HG03457 (cell line): Measurements from ENCODE around the gene DENND1A.

ENCODE experiments used
- ATAC-seq: cut with Tn5 transposase; IDR thresholded peaks from one replicate; pipeline ENCODE4 v1.9.1; 2021; ENCODE audit warnings: moderate number of reproducible peaks; ENCODE audit not compliant: unreplicated experiment

DENND1A gene

DNA sequence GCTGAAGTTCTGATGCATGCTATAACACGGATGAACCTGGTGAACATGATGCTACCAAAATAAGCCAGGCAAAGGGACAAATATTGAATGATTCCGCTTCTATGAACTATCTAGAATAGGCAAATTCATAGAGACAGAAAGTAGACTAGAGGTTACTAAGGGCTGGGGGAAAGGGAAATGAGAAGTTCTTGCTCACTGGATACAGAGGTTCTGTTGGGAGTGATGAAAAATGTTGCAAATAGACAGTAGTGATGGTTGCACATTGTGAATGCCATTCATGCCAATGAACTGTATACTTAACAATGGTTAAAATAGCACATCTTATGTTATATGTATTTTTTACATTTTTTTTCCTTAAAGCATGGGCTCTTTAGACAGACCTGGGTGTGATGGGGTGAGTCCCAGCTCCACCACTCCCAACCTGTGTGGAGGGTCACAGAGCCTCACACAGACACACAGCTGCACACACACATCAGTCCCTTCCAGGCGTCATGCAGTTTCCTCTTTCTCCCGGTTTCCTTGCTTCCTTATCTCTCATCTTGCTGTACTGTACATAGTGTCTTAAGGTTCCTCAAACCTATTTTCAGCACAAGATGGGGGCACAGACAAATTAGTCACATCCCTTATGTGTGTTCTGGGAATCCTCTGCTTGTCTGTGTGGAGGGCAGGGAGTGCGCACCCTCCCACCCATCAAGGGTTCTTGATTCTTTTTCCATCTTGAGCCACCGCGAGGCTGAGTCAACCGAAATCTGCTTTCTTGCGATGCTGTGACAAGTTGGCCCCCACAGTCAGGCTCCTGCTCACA lies 381.0 kb downstream of the DENND1A start:
- no peak for ATAC-seq

DNA sequence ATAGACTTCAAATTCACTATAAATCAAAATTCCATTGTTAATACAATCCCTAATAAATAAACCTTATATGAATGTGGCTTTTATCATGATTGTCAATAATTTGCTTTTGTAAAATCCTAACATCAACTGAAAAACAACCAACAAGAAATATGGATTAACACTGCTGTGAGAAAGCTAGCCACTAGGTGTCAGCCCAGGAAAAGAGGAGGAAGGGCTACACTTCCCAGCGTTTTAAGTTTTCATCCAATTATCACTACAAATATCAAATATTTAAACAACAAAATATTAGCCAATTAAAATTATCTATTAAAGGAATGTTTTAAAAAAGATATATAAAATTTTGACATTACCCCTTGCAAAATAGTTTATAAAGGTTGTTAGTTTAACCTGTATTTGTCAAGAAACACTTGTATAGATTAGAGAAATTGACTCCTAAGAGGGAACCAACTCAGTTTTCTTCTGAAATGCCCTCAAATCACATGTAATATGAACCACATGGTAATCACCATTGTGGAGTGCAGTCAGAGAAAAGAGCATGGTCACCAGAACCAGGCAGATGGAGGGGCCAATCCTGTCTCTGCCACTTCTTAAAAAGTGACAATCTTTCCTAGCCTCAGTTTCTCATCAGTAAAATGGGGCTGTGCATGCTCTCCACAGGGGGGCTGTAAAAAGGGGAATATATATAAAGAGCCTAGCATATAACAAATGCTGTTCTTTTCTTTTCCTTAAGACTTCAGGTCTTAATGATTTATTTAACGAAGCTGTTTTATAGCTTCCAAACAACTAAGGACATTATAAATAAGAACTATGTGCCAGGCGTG lies 385.7 kb downstream of the DENND1A start:
- no peak for ATAC-seq

DNA sequence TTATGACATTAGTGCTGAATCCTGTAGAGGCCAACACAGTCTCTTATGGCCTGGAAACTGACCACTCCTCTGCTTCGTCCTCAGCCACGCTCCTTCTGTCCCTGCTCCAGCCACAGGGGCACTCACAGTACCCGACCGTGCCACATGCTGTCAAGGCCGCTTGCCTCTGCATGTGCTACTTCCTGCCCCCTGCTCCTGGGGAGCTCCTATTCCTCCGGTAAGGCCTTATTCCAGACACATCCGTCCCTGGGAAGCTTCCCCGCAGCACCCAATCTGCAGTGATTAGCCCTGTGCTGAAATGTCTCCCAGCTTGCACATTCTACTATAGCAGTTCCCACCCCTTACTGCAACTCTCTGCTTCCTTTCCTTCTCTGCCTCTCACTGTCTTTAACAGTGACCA lies 386.4 kb downstream of the DENND1A start:
- no peak for ATAC-seq

DNA sequence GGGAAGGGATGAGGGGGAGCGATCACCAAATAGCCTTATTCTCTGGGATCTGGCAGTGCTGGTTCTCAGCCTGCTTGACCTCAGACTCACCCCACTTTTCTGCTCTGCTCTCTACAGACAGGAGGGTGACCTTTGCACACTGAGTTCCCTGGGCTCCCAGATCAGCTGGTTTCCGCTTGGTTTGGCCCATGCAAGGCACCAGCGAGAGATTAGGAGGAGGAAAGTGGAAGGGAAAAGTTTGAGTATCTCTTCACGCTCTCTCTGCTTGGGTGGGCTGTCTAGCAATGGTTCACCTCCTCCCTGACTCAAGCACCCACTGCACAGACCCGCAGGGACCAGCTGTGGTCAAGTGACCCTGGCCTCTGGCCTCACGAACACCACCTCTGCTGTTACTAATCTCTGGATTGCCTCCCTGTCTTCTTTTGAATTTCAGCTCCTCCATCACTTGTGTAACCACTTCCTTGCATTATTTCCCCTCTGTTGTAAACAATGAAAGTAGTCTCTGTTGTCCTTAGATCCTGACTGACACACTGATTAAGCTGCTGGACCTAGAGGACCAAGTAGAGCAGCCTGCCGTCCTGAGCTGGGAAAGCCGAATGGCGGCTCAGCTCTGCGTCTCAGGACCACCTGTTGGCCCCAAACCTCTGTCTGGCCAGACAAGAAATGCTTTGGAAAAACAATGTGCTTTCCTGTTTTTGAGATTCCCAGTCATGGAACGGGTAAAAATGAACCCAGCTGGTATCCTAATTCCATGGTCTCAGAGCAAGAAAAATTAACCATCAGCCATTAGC lies 387.3 kb downstream of the DENND1A start:
- no peak for ATAC-seq

DNA sequence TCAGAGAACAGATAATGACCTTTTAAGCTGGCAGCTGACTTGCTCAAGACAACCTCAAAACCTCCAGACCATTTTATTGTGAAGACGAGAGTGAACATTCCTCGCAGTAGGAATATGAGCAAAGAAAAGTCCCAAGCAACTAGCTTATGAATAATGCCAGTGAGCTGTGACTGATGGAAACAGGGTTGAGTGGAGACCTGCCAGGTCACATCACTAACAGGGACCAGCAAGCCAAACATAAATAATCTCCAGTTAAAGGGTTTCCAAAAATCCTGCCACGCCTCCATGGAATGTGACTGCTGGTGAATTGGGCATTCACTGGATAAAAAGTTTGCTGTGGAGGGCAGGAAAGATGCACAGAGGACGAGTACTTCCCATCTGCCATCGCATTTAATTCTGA lies 388.5 kb downstream of the DENND1A start:
- ATAC-seq = no peak

DNA sequence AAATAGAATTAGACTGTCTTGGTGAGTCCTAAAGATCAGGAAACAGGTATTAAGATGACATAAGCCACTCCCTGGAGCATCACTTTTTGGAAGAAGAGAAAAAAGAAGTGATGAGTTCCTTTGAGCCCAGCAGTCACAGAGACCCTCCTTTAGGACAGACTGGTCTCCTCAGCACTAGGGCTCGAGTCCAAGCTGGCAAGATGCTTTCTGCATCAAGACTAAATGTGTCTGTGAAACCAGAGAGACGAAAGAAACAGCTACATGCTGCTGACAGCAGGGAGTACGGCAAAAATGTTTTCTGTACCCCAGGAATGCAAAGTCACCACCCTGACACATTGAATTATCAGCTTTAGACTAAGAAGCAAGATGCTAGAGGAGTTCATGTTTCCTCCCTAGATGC lies 389.5 kb downstream of the DENND1A start:
- ATAC-seq = no peak

GRCh38 chr9:123537809-123538208 lies 392.1 kb downstream of the DENND1A start:
- no peak for ATAC-seq

GRCh38 chr9:123536455-123536868 lies 393.5 kb downstream of the DENND1A start:
- ATAC-seq = no peak

- no peak for ATAC-seq
Measured at GRCh38 chr9:123534336-123534735, 395.6 kb downstream of the DENND1A start.

- ATAC-seq = no peak
Measured at GRCh38 chr9:123530244-123530643, 399.7 kb downstream of the DENND1A start.

GRCh38 chr9:123528501-123528900 lies 401.4 kb downstream of the DENND1A start:
- no peak for ATAC-seq

DNA sequence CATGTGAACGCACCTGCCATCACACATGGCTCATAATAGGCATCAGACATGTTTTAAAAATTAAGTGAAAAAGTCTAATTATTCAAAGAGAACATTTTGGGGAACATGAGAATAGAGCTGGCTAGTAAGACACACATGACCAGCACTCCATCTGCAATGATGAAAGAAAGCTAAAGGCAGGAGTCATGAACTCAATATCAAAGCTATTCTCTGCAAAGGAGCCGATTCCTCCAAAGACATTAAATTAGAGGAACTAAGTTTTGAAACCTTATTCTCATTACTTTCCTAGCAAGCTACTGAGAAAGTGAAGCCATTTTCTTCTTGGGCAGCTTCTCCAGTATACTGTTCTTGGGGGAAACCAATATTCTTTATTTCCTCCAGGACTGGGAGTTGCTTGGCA lies 401.9 kb downstream of the DENND1A start:
- no peak for ATAC-seq

DNA sequence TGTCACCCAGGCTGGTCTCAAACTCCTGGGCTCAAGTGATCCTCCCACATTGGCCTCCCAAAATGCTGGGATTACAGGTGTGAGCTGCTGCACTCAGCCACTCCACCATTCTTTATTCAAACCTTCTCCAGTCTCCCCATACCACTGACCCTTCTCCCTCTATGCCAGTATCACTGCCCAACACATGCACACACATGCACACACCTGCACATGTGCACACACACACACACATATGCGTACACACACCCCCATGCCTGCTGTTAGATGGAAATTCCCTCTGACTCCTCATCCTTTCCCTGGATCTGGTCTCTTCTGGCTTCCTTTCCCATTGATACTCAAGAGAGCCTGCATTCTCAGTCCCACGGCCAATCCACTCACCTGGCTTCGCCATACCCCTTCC lies 404.0 kb downstream of the DENND1A start:
- no peak for ATAC-seq

DNA sequence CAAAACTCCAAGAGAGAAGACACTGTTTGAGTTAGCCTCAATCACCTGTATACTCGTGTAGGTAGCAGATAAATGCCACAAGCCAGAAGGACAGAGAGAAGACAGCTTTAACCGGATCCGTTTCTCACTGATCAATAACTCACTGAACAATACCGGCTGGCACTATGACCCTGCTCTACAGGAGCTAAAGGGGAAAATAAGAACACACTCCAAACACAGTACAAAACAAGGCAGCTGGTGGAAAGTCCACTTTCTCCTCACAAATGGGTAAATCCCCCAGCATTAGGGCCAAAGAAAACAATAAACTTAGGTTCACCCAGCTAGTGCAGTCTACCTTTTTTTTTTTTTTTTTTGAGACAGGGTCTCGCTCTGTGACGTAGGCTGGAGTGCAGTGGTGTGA lies 404.5 kb downstream of the DENND1A start:
- no peak for ATAC-seq

DNA sequence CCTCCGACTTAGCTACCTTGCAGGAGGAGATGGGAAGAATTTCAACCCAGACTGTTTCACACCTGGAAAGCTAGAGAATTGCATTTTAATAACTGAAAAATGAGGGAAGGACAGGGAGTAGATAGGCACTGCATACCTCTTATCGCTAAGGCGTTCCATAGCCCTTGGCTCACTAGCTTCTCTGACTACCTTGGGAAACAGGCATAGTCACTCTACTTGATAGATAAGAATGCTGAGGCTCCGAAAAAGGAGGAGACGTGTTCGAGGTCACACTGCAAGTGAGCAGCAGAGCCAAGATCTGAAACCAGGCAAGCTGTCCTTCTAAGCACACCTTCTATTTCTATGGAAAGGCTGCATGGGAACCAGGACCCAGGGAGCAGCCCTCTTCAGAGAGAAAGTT lies 405.1 kb downstream of the DENND1A start:
- no peak for ATAC-seq

GRCh38 chr9:123523845-123524244 lies 406.1 kb downstream of the DENND1A start:
- no peak for ATAC-seq

DNA sequence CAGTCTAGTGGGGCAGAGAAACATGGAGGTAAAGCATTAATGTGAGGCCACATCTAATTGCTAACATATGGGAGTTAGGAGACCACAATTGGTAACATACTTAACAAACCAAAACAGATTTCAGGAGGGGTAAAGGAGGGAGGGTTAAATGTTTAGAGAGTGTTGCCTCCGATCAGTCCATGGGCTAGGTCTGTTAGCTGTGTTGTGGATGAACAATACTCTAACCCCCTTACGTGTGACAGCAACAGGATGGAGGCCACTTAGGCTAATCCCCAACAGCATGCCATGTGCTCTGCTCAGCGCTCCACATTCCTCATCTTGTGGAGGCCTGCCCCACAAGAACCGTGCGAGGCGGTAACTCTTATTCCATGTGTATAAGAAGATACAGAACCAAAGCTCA lies 406.9 kb downstream of the DENND1A start:
- no peak for ATAC-seq

DNA sequence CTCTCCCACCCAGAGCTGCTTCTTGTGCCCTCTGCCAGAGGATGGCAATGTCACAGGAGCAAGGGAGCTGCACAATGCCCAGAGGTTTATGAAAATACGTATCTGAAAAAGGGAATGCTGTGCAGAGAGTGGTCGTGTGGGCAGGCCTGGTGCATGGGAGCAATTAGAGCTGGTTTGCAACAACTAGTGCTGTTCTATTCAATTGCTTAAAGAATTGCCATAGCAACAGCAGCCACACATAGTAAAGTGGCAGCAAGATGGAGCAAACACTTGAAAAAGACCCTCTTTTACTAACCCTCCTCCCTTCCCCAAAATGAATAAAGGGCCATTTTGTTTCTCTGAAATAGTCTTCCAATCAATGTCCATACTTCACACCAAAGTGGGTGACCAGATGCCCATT lies 407.7 kb downstream of the DENND1A start:
- no peak for ATAC-seq

- ATAC-seq = no peak
Measured at GRCh38 chr9:123518338-123518737, 411.6 kb downstream of the DENND1A start.

GRCh38 chr9:123517512-123517911 lies 412.4 kb downstream of the DENND1A start:
- no peak for ATAC-seq

DNA sequence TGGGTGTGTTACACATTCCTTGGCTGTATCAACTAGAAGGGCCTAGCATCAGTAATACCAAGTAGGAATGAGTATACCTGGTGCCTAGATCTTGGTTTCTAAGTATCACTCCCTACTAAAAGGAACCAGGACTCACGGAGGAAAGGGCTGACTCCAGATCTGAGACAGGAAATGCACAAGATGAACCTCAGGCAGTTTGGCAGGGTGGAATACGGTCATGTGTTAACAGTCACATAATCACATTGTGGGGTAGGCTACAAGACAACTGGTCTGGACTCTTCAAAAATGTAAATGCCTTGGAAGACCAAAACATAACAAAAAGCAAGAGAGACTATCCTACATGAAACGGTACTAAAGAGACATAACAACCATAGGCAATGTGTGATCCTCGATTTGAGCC lies 415.2 kb downstream of the DENND1A start:
- no peak for ATAC-seq
